NT2/D1 (cell line): ENCODE measurements around the gene DAPK2.

Experiments
- DNase-seq: peaks from one replicate; pipeline ENCODE4 v3.0.0-alpha.2; 2011; ENCODE audit warnings: low read depth, low spot score
- H3K27me3 ChIP-seq: 2 replicates; pipeline ENCODE4 v1.6.0; 2011; ENCODE audit warnings: mild to moderate bottlenecking; ENCODE audit not compliant: insufficient read length, insufficient read depth
- H3K36me3 ChIP-seq: 2 replicates; pipeline ENCODE4 v1.6.1; 2011; ENCODE audit warnings: mild to moderate bottlenecking, low read length, mixed read lengths; ENCODE audit not compliant: insufficient read depth, insufficient read length
- H3K4me1 ChIP-seq: 2 replicates; pipeline ENCODE4 v1.5.1; 2011; ENCODE audit not compliant: insufficient read depth, insufficient read length
- H3K4me3 ChIP-seq: 2 replicates; pipeline ENCODE4 v1.5.1; 2011; ENCODE audit warnings: low read depth; ENCODE audit not compliant: insufficient read length
- H3K9ac ChIP-seq: 2 replicates; pipeline ENCODE4 v1.6.0; 2011; ENCODE audit warnings: low read depth; ENCODE audit not compliant: insufficient read length
- H3K9me3 ChIP-seq: 2 replicates; pipeline ENCODE4 v1.5.1; 2011; ENCODE audit warnings: mild to moderate bottlenecking, low read length; ENCODE audit not compliant: insufficient read depth
- SUZ12 ChIP-seq: IDR thresholded peaks from 2 replicates; pipeline ENCODE4 v1.6.1; 2011; ENCODE audit not compliant: insufficient read length, insufficient read depth; ENCODE audit errors: extremely low read depth
- YY1 ChIP-seq: IDR thresholded peaks from 2 replicates; pipeline ENCODE4 v1.6.1; 2011; ENCODE audit not compliant: insufficient read length, insufficient read depth
- ZNF274 ChIP-seq: IDR thresholded peaks from 2 replicates; pipeline ENCODE4 v1.6.1; 2011; ENCODE audit warnings: mild to moderate bottlenecking, low read depth, low read length

DAPK2 gene

GRCh38 chr15:63891768-63892133 is 154.5 kb downstream of the DAPK2 start:
- TF ChIP-seq ZNF274 (no peak), SUZ12 (no peak), YY1 (no peak)
- no peaks in the 10 kb centered on the region for H3K9me3 ChIP-seq
- DNase-seq, result no peak
- H3K4me3 ChIP-seq, result no peak overlapping the region
- peaks cover 9% of the 10 kb centered on the region for H3K4me1 ChIP-seq
- no peaks in the 10 kb centered on the region for H3K36me3 ChIP-seq
- H3K27me3 ChIP-seq, result no peaks in the 10 kb centered on the region
- no peak overlapping the region for H3K9ac ChIP-seq

GRCh38 chr15:63891079-63891767 is 155.1 kb downstream of the DAPK2 start:
- Histone ChIP-seq H3K9ac (no peak overlapping the region), H3K4me1 (peaks cover 7% of the 10 kb centered on the region), H3K27me3 (no peaks in the 10 kb centered on the region), H3K36me3 (no peaks in the 10 kb centered on the region), H3K4me3 (no peak overlapping the region), H3K9me3 (no peaks in the 10 kb centered on the region)
- peak; percentile 77 for DNase-seq
- TF ChIP-seq YY1, result no peak
- TF ChIP-seq ZNF274, result no peak
- no peak for TF ChIP-seq SUZ12

DNA sequence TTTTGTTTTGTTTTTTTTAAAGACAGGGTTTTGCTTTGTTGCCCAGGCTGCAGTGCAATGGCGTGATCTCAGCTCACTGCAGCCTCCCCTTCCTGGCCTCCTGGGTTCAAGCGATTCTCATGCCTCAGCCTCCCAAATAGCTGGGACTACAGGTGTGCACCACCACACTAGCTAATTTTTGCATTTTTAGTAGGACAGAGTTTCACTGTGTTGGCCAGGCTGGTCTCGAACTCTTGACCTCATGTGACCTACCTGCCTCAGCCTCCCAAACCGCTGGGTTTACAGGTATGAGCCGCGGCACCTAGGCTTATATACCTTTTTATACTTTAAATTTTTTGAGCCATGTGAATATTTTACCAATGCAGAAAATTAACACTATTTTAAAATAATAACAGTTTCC is 155.7 kb downstream of the DAPK2 start:
- H3K9me3 ChIP-seq, result no peaks in the 10 kb centered on the region
- no peak for TF ChIP-seq SUZ12
- TF ChIP-seq ZNF274, result no peak
- TF ChIP-seq YY1, result no peak
- no peak overlapping the region for H3K9ac ChIP-seq
- no peaks in the 10 kb centered on the region for H3K27me3 ChIP-seq
- no peak for DNase-seq
- no peaks in the 10 kb centered on the region for H3K36me3 ChIP-seq
- no peak overlapping the region for H3K4me3 ChIP-seq
- peaks cover 7% of the 10 kb centered on the region for H3K4me1 ChIP-seq

GRCh38 chr15:63889831-63890230 is 156.5 kb downstream of the DAPK2 start:
- no peaks in the 10 kb centered on the region for H3K27me3 ChIP-seq
- DNase-seq, result no peak
- H3K4me1 ChIP-seq, result peaks cover 7% of the 10 kb centered on the region
- no peaks in the 10 kb centered on the region for H3K36me3 ChIP-seq
- H3K4me3 ChIP-seq, result no peak overlapping the region
- H3K9ac ChIP-seq, result no peak overlapping the region
- no peaks in the 10 kb centered on the region for H3K9me3 ChIP-seq
- TF ChIP-seq ZNF274, result no peak
- TF ChIP-seq SUZ12, result no peak
- TF ChIP-seq YY1, result no peak

- no peak overlapping the region for H3K4me3 ChIP-seq
- H3K4me1 ChIP-seq, result peaks cover 3% of the 10 kb centered on the region
- TF ChIP-seq YY1 (no peak), ZNF274 (no peak), SUZ12 (no peak)
- no peaks in the 10 kb centered on the region for H3K9me3 ChIP-seq
- no peaks in the 10 kb centered on the region for H3K27me3 ChIP-seq
- no peak overlapping the region for H3K9ac ChIP-seq
- DNase-seq, result no peak
- no peaks in the 10 kb centered on the region for H3K36me3 ChIP-seq
Measured at GRCh38 chr15:63888823-63889222, 157.5 kb downstream of the DAPK2 start.

GRCh38 chr15:63888146-63888545 is 158.1 kb downstream of the DAPK2 start:
- Histone ChIP-seq H3K36me3 (no peaks in the 10 kb centered on the region), H3K4me1 (peaks cover 3% of the 10 kb centered on the region), H3K4me3 (no peak overlapping the region), H3K9ac (no peak overlapping the region), H3K27me3 (no peaks in the 10 kb centered on the region), H3K9me3 (no peaks in the 10 kb centered on the region)
- no peak for DNase-seq
- TF ChIP-seq YY1 (no peak), ZNF274 (no peak), SUZ12 (no peak)

DNA sequence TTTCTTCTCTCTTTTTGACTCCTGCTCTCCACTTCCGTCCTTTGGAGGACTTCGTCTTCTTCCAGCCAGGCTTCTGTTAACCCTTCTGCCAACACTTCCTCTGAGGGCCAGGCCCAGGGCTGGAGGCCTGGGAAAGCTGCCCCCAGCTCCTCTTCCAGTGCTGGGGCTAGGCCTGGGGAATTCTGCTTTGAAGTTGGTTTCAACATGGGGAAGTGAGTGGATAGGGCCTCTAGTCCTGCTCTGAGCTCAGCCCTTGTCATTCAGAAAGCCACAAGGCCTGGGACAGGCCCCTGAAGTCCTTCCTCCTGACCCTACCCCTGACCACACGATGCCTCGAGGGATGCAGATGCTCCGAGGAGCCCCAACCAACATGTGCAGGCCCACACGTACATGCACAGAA is 158.7 kb downstream of the DAPK2 start:
- TF ChIP-seq YY1, result no peak
- TF ChIP-seq SUZ12, result no peak
- no peak for TF ChIP-seq ZNF274
- Histone ChIP-seq H3K9me3 (no peaks in the 10 kb centered on the region), H3K27me3 (no peaks in the 10 kb centered on the region), H3K36me3 (no peaks in the 10 kb centered on the region), H3K9ac (no peak overlapping the region), H3K4me3 (no peak overlapping the region), H3K4me1 (peaks cover 3% of the 10 kb centered on the region)
- no peak for DNase-seq

DNA sequence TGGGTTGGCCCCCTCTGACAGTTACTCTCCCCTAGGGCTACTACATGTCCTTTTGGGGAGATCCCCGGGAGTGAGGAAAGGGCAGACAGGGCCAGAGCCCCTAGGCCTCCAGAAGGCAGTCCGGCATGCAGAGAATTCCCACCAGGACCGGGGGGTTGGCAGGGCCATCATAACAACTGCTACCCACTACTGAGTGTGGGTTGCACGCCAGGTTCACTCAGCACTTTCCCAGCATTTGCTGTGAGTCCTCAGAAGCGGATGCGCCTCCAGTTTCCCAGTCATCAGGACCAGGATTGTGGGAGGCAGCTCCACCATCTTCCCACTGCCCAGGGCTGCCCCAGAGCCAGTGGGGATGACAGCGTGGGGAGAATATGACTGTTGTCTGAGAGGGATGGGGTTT is 161.3 kb downstream of the DAPK2 start:
- Histone ChIP-seq H3K9ac (no peak overlapping the region), H3K9me3 (no peaks in the 10 kb centered on the region), H3K36me3 (no peaks in the 10 kb centered on the region), H3K27me3 (no peaks in the 10 kb centered on the region), H3K4me1 (peaks cover 7% of the 10 kb centered on the region), H3K4me3 (no peak overlapping the region)
- no peak for DNase-seq
- TF ChIP-seq SUZ12 (no peak), ZNF274 (no peak), YY1 (no peak)
